ENCODE data around the gene LRRC61.
A peak's percentile ranks its signal among the peaks of the same experiment; 100 is the strongest.
"Not testable (repeated sequence)": the region's sequence is repeated elsewhere in the genome, so short reads cannot be mapped to it uniquely, and the experiment has no call there.

The LRRC61 gene

DNA sequence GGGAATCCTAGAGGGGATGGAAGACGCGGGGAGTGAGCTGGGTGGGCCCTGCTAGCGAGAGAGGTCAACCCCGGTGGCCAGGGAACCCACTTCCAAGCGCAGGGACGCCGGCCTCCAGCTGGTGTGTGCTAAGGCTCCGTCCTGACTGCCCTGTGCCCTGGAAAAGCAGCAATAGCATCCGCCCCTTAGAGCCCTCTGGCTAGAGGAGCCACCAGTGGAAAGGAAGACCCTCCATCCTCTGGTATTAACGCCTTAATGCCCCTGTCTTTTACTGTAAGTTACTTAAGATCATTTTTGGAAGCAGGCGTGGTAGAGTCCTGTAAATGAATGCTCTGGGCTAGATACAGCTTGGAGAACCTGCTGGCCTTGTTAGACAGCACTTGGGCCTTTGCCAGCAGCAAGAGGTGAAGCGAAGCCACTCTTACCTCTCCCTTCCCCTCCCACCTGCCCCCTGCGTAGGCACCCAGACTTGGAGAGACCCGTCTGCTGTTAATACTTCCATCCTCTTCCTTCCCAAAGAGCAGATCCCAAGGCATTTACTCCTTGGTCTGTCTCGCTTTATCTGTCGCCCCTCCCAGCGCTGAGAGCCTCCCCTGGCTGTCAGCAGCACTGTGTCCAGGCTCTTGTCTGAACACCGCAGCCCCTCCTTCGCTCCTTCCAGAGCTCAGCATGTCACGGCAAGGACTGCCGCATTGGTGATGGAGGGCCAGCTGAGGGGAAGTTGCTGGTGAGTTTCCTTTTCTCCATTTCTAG, 50.1 kb downstream of the LRRC61 start:
- DNase-seq: no peak

DNA sequence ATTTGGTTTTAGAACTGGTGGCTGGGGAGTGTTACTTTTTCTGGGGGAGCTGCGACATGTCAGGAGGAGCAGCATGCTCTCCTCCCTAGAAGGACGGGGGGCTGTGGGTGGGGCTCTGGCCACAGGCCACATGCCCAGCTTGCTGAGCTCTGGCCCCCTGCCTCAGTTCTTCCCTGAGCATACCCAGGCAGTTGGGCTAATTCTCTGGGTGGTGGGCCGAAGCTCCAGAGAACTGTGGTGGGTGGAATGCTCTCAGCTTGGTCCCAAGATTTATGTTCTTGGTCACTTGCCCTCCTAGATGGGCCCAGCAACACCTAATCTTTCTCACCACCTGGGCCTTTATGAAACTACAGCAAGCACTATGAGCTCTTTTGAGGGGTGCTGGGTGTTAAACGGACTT, 50.9 kb downstream of the LRRC61 start:
- no peak for DNase-seq

DNA sequence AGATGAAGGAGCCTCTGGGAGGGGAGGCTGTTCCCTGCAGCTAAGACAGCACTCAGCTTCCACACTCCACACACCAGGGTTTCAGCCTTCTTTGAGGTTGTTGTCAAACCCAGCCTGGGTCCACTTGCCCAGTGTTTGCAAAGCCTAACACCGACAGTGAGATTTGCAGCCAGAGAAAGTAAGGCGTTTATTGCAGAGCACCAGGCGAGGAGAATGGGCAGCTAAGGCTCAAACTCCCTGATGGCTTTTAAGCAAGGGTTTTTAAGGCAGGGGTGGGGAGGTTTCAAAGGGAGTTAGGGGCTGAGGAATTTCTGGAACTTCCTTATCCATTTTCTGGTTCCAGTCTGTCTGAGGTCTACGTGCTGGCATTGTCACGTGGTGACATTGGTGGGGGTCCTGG, 51.3 kb downstream of the LRRC61 start:
- no peak for DNase-seq

DNA sequence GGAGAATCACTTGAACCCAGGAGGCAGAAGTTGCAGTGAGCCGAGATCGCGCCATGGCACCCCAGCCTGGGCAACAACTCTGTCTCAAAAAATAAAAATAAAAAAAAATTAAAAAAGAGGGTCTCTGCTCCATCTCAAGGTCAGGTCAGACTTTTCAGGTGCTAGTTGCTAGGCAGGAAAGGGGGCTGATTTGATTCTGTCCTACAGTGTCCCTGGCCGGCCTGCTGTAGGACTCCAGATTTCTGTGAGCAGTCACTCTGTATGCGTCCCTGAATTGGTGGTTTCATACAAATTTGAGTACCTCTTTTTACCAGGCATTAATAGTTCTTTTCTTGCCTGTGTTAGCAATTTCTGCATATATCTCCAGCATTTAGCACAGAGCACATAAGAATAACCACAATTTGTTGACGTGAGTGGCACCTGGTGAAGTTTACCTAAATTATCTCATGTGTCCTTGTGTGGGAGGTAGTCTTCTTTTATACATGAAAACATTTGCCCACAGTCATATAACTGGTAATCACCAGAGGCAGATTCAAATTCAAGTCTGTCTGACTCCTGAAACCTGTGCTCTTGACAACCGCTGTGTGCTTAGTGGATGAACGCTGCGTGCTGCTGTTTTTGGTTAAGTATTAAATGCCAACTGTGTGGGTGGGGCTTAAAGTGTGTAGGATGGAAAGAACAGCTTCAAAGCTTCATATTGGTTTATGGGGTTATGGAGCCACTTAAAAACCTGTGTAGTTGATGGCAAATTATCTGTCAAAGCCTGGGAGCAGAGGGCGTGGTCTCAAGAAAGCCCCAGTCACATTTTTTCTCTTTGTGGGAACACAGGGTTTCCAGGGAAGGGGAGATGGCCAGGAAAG, 52.7 kb downstream of the LRRC61 start:
- DNase-seq: peak; percentile 30

DNA sequence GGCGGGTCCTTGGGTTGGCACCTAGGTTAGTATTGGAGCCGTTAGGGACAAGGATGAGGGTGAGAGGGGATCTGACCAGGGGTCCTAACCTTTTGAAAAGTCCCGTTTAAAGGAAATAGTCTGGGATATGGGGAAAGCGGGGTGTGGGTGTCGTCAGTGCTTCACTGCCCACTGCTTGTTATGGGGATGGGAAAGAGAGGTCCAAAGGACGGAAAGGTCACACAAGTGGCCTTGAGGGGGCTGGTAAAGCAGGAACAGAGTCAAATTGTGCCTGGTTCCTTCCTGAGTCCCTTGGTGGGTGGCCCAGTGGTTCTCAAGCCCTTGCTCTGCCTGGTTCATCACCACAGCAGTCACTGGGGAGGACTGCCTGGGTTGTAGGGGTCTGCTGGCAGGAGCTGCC, 53.4 kb downstream of the LRRC61 start:
- no peak for DNase-seq

DNA sequence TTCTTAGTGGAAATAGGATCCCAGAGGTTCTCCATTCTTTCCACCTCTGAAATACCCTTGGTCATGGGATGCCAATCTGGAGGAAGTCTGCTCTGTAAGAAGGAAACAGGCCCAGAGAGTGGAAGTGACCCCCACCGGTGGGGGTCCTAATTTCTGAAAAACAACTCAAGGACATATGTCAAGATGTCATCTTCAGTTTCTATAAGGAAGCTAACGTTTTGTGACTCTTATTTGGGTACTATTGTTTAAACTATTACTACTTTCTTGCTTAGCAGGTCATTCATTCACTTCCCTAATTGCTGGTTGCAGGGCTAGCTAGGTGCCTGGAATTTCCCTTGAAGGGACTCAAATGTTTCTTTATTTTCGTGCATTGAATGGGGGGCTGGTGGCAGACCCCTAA, 54.0 kb downstream of the LRRC61 start:
- no peak for DNase-seq

DNA sequence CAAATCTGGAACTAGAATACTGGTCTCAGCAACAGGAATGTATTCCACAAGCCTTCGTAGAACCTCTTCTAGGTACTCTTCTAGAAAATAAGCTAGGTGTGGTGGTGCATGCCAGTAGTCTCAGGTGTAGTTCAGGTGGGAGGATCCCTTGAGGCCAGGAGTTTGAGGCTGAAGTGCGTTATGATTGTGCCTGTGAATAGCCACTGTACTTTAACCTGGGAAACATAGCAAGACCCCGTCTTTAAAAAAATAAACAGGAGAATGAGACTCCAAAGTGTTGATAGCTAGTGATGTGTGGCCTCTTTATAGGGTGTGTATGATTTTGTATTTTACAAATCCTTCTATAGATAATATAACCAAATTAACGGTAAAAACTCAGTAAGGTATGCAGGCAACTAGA, 54.5 kb downstream of the LRRC61 start:
- no peak for DNase-seq

DNA sequence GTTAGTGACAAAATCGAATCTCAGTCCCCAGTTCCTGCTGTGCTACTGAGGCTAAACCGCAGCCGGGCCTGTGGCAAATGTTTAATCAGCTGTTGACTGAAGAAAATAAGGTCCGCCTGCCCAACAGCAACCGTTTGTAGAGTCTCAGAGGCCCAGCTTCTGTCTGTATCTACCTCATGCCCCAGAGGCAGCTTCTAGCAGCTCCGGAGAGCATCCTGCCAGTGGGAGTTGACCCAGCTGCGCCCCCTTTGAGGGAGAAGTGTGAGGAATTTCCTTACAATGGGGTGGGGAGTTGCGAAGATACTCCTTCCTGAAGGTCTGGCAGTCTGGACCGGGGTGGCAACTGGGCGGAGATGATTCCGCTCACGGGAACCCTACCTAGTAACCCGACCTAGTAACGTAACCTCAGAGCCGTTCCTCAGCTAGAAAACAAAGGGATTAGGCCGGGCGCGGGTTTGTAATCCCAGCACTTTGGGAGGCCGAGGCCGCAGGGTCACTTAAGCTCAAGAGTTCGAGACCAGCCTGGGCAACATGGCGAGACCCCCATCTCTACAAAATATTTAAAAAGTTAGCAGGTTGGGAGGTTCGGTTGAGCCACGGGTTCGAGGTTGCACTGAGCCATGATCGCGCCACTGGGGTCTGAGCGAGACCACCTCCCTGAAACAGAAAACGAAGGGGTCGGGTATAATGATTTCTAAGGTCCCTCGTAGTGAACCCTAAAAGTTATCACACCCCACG, 55.1 kb downstream of the LRRC61 start:
- DNase-seq: peak; percentile 60

DNA sequence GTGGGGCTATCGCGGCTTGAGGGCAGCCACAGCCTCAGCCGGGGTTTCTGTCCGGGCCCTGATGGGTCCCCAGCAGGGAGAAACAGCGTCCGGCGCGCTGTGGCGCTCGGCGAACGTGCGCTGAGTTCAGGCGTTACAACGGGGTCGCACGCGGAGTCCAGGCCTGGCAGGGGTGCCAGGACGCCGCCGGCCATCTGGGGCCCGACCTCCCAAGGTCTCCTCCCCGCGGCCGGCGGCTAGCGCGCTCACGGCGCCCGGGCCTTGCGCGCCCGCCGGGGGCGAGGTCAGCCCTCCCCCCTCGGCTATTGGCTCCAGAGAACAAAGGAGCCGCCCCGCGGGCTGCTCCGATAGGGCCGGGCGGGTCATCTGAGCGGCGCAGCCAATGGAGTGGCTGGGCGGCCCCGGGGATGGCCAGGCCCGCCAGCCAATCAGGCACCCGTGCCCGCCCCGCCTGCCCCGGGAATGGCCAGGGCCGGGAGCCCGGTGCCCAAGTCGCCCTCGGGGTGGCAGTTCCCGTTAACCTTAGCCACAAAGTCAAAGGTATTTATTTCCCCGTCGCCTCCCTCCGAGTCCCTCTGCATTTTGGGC, 55.8 kb downstream of the LRRC61 start, which contains the start of gene ZNF775:
Gene ZNF775, plus strand, starts transcription at position 478 of the 588 bp plus-strand sequence. CDS start 9,141 bp downstream, outside the sequence.
- DNase-seq: peak; percentile 93

DNA sequence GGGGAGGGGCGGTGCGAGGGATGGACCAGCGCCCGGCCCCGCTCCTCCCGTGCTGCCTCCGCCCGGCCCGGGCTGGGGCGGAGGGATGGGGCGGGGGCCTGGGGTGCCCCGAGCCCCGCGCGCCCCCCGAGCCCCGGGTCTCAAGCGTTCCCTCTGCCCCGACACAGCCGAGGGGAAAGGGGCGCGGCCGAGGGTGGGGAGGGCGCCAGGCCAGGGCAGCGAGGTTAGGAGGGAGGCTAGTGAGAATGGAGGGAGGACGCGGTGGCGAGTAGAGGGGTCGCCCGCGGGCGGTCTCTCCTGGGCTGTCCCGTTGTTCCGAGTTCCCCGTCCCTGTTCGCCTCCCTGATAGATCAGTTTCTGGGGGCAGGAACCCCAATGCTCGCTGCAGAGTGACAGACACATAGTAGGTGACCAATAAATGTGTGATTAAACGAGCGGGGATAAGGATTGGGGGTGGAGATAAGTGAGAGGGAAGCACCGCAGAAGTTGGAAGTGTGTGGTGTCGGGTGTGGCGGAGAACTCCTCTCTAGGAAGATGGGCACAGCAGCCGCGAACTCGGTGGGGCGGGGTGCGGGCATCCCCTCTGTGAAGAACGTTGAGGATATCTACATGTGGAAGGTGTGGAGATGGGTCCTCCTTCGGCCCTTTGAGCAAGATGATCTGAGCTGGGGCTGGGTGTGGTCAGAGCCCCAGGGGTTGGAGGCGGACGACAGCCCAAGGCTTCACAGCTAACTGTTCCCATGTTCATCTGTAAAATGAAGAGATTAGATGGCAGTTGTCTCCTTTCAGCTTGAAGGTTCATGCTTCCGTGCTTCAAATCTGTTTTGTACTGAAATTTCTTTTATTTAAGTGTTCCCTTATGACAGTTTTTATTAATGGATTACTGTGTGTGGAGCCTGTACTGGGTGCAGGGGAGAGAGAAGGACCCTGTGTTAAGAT, 56.6 kb downstream of the LRRC61 start:
- DNase-seq: peak; percentile 14

DNA sequence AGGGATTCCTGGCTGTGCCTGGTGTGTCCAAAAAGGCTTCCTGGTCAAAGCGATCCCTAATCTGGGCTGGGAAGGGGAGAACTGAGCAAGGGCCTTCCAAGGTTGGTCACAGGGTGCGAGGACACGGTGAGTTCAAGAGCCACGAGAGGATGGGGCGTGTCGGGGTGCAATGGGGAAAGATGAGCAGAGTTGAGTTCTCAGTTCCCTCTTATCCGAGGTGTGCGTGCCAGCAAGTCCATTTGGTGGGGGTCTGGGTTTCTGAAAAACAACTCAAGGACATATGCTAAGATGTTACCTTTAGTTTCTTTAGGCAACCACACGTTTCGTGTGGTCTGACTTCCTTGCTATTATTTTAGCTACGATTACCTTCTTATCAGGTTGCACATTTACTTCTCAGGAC, 57.3 kb downstream of the LRRC61 start:
- no peak for DNase-seq

DNA sequence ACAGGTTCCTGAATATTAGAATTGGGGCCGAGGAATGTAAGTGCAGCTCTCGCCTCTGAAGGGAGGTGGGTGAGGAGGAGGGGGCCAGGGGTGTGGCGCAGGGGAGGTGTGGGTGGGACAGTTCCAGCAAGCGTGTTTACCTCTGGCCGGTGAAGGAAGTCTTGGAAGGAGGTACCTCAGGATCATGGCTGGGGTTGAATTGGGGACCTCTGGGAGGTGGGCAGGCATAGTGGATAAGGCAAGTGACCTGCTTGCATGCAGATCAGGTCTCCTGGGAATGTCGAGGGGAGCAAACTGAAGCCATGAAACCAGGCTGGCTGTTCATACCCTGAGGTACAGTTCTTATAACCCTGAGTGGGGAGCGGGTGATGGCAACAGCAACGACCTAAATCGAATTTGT, 57.9 kb downstream of the LRRC61 start:
- no peak for DNase-seq

DNA sequence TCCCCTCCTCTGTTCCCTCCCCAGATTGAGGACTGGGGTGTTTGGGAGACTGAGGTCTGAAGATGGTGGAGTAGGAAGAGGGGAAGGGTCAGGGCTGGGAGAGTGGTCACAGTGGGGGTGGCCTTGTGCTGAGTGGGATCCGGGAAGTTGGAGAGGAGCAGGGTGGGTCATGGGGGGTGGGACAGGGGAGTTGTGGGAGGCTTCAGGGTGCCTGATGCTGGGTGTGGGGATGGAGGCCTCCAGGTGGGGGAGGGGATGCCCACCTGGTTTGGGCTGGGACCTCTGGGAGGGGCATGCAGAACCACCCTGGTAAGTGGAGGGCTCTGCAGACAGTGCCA, 58.6 kb downstream of the LRRC61 start:
- no peak for DNase-seq

DNA sequence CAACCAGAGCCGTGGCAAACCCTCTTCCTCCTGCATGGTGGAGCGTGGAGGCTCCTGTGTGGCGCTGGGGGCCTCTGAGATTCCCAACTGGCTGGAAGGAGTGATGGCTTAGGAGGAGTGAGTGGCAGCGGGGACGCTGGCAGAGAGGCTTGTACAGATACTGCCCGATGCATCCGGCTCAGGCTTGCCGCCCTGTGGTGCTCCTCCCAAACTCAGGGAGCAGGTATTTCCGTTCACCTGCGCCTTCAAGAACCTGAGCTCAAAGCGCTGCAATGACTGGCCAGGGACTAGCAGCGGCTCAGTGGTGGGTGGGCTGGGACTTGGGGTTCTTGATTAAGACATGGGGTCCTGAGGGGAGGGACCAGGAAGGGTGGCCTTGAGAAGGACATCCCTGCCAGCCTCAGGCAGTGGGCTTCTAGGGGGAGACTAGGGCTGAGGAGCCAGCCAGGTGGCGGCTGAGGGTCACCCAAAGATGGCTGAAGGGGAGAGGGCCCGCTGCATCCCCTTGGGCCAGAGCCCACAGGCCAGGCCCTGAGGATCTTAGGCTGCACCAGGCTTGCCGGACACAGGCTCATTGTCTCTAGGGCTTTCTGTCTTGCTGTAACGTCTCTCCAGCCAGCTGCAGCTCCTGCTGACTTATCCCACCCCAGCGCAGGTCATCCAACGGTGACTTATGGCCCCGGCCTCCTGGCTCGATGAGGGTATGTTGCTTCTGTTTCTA, 59.1 kb downstream of the LRRC61 start:
- DNase-seq: no peak

DNA sequence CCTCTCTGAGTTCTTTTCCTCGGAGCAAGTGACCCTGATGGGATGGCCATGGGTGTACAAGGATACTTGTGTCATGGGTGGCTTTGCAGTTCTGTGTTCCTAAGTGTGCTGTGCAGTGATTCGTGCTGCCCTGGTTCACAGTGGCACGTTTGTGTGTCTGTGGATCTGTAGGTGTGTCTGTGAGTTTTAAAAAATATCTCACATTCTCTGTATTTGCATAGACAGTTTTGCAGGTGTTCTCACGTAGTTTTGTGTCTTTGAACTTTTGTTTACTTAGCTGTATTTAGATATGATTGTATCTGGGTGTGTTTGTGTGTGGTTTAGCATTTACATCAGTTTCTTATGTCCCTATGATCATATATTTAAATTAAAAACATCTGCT, 59.7 kb downstream of the LRRC61 start:
- DNase-seq: no peak

DNA sequence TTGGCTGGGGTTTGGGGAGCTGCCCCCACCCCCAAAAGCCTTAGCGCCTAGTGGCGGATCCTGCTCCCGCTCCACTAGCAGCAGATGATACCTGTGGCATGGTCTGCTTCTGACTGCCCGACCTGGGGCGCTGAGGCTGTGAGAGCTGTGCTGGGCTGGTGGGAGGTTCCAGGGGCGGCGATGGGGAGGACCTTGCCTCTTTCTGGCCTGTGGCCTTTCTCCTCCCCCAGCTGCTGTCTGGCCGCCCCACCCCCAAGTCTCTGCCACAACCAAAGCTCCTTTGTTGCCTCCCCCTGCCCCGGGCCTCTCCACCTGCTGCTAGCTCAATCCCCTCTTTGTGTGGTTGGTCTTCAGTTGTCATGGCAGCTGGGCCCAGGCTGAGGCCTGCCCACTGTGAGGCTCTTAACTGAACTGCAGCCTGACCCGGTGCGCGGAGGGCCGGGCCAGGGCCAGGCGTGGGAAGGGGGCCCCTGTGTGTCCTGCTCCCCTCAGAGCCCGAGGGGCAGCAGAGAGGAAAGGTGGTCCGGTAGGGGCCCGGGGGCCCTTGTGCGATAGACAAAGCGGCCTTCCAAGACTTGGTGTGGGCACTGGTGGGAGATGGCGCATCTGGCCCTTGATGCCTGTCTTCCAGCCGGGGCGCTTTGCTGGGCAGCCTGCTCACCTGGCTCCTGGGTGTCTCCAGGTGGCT, 60.7 kb downstream of the LRRC61 start:
- no peak for DNase-seq

DNA sequence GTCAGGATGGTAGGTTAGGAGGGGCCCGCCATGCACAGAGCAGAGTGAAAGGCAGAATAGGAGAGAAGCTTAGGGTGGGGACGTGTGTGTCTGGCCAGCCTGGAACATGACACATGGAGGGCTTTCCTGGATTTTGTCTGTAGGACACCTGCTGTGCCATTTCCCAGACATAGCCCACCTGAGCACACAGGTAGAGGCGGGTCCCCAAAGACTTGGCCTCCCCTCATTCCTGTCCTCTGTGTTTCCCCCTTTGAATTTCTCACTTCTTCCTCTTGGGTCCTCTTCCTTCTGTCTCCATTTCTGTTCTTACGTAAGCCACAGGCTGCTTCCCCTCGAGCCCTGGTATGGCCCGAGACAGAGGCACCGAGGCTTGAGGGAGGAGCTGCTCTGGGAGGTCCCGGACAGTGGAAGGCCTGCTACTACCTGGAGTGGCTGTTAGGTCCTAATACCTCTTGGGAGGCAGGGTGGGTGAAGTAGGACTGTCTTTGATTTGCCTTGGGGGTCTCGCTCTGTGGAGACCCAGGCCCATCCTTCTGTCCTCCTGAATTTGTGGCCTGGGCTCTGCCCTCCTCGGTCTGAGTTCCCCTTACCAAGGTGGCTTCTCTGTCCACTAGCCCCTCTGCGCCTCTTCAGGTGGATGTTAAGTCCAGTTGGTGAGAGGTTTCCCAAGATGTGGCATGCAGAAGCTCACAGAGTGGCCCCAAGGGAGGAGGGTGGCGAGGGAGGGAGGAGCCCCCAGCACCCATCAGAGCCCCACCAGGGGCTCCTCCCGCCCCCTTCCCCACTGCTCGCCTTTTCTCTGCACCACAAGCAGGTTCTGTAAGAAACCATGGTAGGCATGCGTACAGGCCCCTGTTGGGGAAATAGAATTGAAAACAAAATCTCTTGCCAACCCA, 61.5 kb downstream of the LRRC61 start:
- no peak for DNase-seq

DNA sequence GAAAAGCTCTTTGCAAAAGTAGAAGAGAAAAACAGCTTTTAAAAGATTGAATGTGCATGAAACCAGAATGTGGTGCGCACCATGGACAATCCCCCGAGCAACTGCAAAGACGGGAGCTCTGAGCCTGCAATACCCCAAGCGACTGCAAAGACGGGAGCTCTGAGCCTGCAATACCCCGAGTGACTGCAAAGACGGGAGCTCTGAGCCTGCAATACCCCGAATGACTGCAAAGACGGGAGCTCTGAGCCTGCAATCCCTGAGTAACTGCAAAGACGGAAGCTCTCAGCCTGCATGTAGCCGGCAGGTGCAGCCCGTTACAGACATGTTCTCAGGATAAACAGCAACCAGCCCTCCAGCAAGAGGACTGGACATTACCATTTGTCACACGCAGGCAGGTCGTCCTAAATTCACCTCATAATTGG, 62.2 kb downstream of the LRRC61 start:
- no peak for DNase-seq

DNA sequence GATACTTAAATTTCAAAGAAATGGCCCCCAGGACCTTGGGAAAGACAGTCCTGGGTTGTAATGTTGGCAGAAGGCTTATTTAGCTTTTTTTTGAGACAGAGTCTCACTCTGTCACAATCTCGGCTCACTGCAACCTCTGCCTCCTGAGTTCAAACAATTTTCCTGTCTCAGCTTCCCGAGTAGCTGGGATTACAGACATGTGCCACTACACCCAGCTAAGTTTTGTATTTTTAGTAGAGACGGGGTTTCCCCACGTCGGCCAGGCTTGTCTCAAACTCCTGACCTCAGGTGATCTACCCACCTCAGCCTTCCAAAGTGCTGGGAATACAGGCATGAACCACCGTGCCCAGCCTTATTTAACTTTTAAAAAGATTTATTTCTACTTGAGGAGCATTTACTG, 62.7 kb downstream of the LRRC61 start:
- not testable (repeated sequence) for DNase-seq

Data from CD4-positive, alpha-beta T cell treated with Interleukin-21 for 1 hour (primary cell).